HepG2 (cell line): ENCODE measurements around the gene TSPYL1. TPM values are rescaled to one million over a fixed set of nuclear protein-coding genes. Genes with fewer than 3 reads are reported as not detected.

Experiments
- CENPBD1 ChIP-seq: sonication (generic); formaldehyde crosslinking; IDR thresholded peaks from 2 replicates; pipeline ENCODE4 v1.8.0; 2022; ENCODE audit warnings: missing genetic modification reagents, low read depth, mild to moderate bottlenecking, borderline replicate concordance
- KDM5B ChIP-seq: sonication (generic); formaldehyde crosslinking; IDR thresholded peaks from 2 replicates; pipeline ENCODE4 v1.4.0; 2020; ENCODE audit warnings: missing genetic modification reagents, mild to moderate bottlenecking, borderline replicate concordance
- MLX ChIP-seq: IDR thresholded peaks from 2 replicates; pipeline ENCODE4 v1.6.1; 2016
- MNT ChIP-seq: fragments of 450-650 bp; IDR thresholded peaks from 2 replicates; pipeline ENCODE4 v1.6.1; 2016
- NCOA1 ChIP-seq: sonication (generic); formaldehyde crosslinking; IDR thresholded peaks from 2 replicates; pipeline ENCODE4 v1.9.0; 2021; ENCODE audit warnings: missing genetic modification reagents
- SIN3B ChIP-seq: fragments of 150-350 bp; IDR thresholded peaks from 2 replicates; pipeline ENCODE4 v1.6.1; 2014; ENCODE audit warnings: low read length
- SNAI1 ChIP-seq: sonication (generic); formaldehyde crosslinking; IDR thresholded peaks from 2 replicates; pipeline ENCODE4 v1.5.0; 2020; ENCODE audit warnings: mild to moderate bottlenecking, missing genetic modification reagents, borderline replicate concordance
- ZBTB49 ChIP-seq: sonication (generic); formaldehyde crosslinking; IDR thresholded peaks from 2 replicates; pipeline ENCODE4 v1.4.0; 2020; ENCODE audit warnings: missing genetic modification reagents, borderline replicate concordance
- ZNF430 ChIP-seq: sonication (generic); formaldehyde crosslinking; IDR thresholded peaks from 2 replicates; pipeline ENCODE4 v1.9.0; 2021; ENCODE audit warnings: mild to moderate bottlenecking, missing genetic modification reagents
- ZNF512 ChIP-seq: sonication (generic); formaldehyde crosslinking; IDR thresholded peaks from 2 replicates; pipeline ENCODE4 v1.4.0; 2020; ENCODE audit warnings: mild to moderate bottlenecking, missing genetic modification reagents
- ZNF589 ChIP-seq: sonication (generic); formaldehyde crosslinking; conservative IDR thresholded peaks from 2 replicates; pipeline ENCODE4 v1.8.0; 2022; ENCODE audit warnings: mild to moderate bottlenecking, moderate library complexity, missing genetic modification reagents
- ZNF616 ChIP-seq: sonication (generic); formaldehyde crosslinking; IDR thresholded peaks from 2 replicates; pipeline ENCODE4 v1.5.0; 2020; ENCODE audit warnings: low read depth, mild to moderate bottlenecking, missing genetic modification reagents
- ZNF781 ChIP-seq: sonication (generic); formaldehyde crosslinking; IDR thresholded peaks from 2 replicates; pipeline ENCODE4 v1.5.1; 2020; ENCODE audit warnings: borderline replicate concordance, mild to moderate bottlenecking, missing genetic modification reagents; ENCODE audit errors: not compliant biosample characterization
- ZZZ3 ChIP-seq: sonication (generic); formaldehyde crosslinking; IDR thresholded peaks from 2 replicates; pipeline ENCODE4 v1.4.0; 2020; ENCODE audit warnings: missing genetic modification reagents, mild to moderate bottlenecking, borderline replicate concordance
- polyA plus RNA-seq, 8 experiments: library from polyadenylated mRNA; depleted of rRNA in 3 of 8; stranded (reverse) in 7 of 8; unstranded in 1 of 8; fragments of >200 nt; fragmentation: Illumina TruSeq in 4 of 8; extraction: Trizol in 4 of 8; gene quantifications; 2 replicates each; pipeline versions ENCODE4 v1.2.1 to v1.2.3, GENCODE V29; 2011 to 2016; ENCODE audit warnings: low read depth in 4 of 8, missing spikeins in 1 of 8, mixed read lengths in 1 of 8; ENCODE audit not compliant: insufficient read depth in 1 of 8
- total RNA-seq, 5 experiments: library from RNA; depleted of rRNA; stranded (reverse); fragments of >200 nt; fragmentation: Illumina TruSeq; extraction: Trizol; gene quantifications; 2 replicates each; pipeline ENCODE4 v1.2.3, GENCODE V29; 2016; ENCODE audit warnings: low read depth in 1 of 5

Gene TSPYL1
- total and polyA plus RNA-seq, 2 of the 13 experiments (the other 11 are each of a cell fraction or from before 2014, with no cell fraction given): 28.3 to 93.0 TPM

GRCh38 chr6:116279232-116280160 lies at the start of gene TSPYL1 (continued):
- TF ChIP-seq ZBTB49 (no peak), NCOA1 (peak; percentile 81), ZNF616 (peak; percentile 82; the same call in 1 of the 2 replicates), ZNF781 (peak; percentile 91), ZNF512 (CRISPR knock-in tag) (peak; percentile 83), ZNF430 (CRISPR knock-in tag) (peak; percentile 55; the same call in 1 of the 2 replicates), KDM5B (CRISPR knock-in tag) (peak; percentile 89; the same call in 1 of the 2 replicates), CENPBD1 (CRISPR knock-in tag) (no peak), SIN3B (no peak), MNT (no peak), ZNF589 (no peak), ZZZ3 (CRISPR knock-in tag) (peak; percentile 43; the same call in 1 of the 2 replicates), SNAI1 (CRISPR knock-in tag) (no peak), MLX (no peak)
